GM19035 (cell line): Measurements from ENCODE around the gene FBXO22.
"Not testable (repeated sequence)": the region's sequence is repeated elsewhere in the genome, so short reads cannot be mapped to it uniquely, and the experiment has no call there.

Source experiments
- ATAC-seq: cut with Tn5 transposase; IDR thresholded peaks from one replicate; pipeline ENCODE4 v1.9.1; 2021; ENCODE audit not compliant: unreplicated experiment

Gene FBXO22

DNA sequence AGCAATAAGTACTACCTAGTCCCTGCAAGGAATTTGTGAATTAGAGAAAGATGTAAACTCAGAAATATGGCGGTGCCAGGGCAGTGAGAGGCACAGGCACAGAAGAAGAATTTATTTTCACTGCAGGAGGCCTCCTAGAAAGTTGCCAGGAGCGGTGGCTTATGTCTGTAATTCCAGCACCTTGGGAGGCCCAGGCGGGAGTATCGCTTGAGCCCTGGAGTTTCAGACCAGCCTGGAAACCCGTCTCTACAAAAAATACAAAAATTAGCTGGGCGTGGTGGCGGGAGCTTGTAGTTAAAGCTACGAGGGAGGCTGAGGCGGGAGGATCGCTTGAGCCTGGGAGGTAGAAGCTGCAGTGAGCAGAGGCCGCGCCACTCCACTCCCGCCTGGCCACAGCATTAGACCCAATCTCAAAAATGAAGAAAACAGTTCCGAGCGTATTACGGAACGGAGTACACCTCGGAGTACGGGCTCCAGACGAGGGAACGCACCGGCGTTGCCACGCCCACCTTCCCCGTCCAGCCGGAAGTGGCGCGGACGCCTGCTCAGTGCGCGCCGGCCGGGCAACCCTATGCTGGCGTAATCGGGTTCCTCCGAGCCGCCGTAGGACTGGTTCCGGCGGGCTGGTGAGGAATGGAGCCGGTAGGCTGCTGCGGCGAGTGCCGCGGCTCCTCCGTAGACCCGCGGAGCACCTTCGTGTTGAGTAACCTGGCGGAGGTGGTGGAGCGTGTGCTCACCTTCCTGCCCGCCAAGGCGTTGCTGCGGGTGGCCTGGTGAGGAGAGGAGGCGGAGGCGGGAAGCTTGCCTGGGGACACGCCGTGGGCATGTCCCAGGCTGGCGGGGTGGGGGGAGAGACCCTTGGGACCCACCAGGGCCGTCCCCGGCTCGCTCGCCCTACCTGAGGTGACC is at the start of gene FBXO22:
Gene FBXO22 (plus strand): TSS at position 548 of the 909 bp plus-strand sequence. CDS start 86 bp downstream, at position 634.
- ATAC-seq: peak; percentile 93

DNA sequence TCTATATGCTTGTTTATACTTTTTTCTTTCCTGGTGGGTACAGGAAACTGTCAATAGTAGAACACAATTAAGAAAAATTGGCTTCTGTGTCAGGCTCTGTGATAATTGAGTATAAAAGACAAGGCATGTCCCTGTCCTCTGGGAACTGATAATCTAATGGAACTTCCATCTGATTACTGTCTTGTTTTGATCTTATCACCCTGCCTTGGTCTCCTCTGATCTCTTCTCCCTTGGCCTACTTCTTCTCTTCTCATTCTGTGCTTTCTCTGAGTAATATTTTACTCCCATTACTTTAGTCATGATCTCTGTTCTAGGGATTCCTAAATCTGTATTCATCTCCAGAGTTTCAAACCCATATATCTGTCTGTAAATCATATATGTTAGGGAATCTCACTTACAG is 45.8 kb upstream of the FBXO22 start:
- ATAC-seq: no peak

- ATAC-seq: no peak
These were observed 41.8 kb upstream of the FBXO22 start for GRCh38 chr15:75861750-75862402.

- no peak for ATAC-seq
These were observed 40.9 kb upstream of the FBXO22 start for GRCh38 chr15:75862796-75863195.

DNA sequence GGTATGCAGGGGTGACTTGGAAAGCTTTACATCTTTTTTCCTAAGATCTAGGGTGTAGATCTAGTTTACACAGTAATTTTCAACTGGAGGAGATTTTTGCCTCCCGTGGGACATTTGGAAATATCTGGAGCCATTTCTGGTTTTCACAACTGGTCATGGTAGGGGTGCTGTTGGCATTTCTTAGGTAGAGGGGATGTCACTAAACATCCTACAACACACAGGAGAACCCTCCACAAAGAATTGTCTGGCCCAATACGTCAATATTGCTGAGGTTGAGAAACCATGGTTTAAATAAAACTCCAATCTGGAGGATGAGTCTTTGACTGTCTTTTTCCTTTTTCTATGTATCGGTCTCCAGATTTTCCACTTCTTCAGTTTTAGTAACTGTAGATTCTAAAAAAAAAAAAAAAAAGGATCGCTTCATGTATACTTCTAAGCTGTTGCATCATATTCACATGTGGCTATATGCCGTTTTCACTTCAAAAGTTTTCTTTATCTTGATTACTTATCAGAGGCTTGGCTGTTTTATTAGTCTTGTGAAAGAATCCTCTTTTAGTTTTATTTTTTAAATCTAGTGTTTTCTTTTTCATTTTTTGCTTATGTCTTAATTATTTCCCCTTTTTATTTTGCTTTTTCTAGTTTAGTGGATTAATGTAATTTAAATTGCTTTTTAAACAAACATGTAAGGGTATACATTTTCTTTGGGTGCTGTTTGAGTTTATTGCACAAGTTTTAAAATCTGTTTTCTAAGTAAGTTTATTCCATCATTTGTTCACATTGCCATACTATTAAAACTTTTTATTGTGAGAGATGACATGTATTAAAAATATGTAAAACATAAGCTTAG is 39.2 kb upstream of the FBXO22 start:
- no peak for ATAC-seq

- ATAC-seq: not testable (repeated sequence)
These were observed 37.6 kb upstream of the FBXO22 start for GRCh38 chr15:75866045-75866444.

GRCh38 chr15:75866916-75867315 is 36.8 kb upstream of the FBXO22 start:
- no peak for ATAC-seq

GRCh38 chr15:75867449-75867848 is 36.2 kb upstream of the FBXO22 start:
- ATAC-seq: no peak

DNA sequence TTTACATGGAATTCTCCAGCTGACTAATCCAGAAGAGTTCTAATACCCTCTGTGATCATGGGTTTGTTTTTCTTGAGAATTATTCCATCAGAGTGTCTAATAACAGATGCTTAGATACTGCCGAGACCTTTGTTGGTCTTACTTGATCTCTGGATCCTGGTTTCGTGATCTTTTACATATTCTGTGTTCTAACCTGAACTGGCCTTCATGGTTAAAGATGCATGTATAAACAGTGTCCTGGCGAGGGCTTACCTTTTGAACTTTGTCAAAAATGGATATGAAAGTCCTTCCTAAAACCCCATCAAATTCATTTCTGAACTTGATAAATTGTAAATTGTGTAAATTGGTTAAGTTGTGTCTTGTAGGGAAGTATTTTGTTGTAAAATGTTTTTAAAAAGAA is 35.7 kb upstream of the FBXO22 start:
- no peak for ATAC-seq

DNA sequence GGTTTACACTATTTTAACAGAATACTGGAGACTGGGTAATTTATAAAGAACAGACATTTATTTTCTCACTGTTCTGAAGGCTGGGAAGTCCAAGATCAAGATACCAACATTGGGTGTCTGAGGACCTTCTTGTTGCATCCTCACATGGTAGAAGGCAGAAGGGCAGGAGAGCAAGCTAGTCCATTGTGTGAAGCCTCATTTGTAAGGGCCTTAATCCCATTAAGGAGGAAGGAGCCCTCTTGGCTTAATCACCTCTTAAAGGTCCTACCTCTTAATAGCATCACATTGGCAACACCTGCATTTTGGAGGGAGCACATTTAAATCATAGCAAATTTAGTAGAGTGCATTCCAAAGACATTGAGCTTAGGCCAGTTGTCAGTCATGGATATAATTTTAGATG is 34.2 kb upstream of the FBXO22 start:
- ATAC-seq: no peak

GRCh38 chr15:75871589-75871988 is 32.1 kb upstream of the FBXO22 start:
- ATAC-seq: not testable (repeated sequence)

- no peak for ATAC-seq
These were observed 31.2 kb upstream of the FBXO22 start for GRCh38 chr15:75872403-75872990.

DNA sequence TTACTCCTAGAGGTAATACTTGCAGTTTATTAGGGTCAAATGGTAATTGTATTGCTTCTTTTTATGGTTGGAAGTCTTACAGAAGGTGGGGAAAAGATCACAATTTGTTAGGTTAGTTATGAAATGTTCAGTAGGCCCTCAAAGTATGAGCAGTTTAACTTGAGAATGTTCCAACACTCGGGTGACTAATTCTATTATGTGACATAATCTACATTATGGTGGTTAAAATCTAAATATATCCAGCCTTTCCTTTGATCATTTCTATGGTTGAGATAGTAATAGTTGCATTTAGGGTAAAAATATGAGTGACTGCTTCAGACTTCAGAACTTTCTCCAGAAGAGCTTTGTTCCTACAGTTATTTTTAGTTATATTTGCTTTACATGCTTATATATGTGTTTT is 19.6 kb upstream of the FBXO22 start:
- no peak for ATAC-seq

- ATAC-seq: no peak
These were observed 16.5 kb upstream of the FBXO22 start for GRCh38 chr15:75887178-75887577.

DNA sequence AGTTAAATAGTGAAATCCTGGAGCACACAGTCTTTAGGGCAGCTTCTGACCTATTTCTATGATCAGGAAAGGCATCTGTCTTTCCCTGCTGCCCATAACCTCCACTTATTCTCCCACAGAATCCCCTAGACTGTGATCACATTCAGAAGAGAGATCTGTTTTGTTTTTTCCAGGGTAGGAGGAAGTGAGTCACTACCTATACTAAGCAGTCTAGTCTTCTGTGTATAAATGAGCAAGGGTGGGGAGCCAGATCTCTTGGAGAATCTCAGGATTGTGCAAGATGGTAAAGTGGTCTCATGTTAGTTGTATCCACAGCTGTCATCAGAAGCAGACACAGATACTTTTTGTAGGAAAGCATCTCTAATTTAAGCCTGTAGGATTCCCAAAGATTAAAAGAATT is 11.8 kb upstream of the FBXO22 start:
- no peak for ATAC-seq

DNA sequence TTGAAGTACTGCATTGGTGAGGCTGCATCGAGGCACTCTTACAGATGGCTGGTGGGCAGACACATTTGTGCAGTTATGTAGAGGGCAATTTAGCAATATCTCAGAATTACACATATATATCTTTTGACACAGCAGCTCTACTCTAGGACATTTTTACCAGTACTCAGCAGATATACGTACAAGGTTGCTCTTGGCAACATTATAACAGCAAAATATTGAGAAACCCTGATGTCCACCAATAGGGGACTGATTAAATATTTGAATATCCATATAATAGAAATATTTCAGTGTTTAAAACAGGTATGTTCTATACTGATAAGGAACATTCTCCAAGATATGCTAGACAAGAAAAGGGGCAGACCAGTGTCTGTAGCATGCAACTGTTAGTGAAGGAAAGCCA is 7.9 kb upstream of the FBXO22 start:
- no peak for ATAC-seq

DNA sequence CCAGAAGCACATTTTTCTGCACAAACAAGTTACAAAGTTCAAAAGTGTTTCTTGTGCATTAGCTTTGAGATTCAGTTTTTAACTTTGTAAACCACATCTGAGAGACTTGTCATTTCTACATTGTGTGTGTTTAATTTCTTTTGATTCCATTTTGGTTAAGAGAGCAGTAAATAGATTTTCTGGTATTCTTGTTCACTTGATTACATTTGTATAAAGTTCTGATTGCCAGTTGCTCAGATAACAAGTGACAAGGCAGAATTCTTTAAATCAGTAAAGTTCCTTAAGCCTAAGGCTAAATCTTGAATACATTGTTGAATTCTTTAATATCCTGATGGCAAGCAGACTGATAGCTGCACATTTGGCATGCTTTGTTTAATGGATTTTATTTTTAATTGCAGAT is 3.1 kb upstream of the FBXO22 start:
- ATAC-seq: no peak

DNA sequence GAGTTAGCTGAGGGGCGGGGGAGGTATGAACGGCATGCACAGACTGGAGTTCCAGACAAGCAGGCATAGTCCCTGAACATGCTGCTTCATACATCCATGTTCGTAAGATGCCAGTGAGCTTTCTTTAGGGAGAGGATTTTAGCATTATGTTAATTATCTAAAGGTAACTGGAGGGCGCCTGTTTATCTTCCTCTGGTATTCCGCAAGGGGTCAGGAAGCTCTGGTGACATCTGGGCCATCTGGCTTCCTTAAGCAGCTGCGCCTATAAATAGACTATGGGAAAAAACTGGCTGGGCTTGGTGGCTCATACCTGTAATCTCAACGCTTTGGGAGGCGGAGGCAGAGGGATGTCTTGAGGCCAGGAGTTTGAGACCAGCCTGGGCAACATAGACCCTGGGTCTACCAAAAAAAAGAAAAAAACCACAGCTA is 1.5 kb upstream of the FBXO22 start:
- no peak for ATAC-seq

GRCh38 chr15:75905231-75905630 is 1.6 kb downstream of the FBXO22 start:
- no peak for ATAC-seq

DNA sequence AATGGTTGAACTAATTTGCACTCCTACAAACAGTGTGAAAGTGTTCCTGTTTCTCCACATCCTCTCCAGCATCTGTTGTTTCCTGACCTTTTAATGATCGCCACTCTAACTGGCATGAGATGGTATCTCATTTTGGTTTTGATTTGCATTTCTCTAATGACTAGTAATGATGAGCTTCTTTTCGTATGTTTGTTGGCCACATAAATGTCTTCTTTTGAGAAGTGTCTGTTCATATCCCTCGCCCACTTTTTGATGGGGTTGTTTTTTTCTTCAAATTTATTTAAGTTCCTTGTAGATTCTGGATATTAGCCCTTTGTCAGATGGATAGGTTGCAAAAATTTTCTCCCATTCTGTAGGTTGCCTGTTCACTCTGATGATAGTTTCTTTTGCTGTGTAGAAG is 6.7 kb downstream of the FBXO22 start:
- not testable (repeated sequence) for ATAC-seq

GRCh38 chr15:75916978-75917377 is 13.3 kb downstream of the FBXO22 start:
- ATAC-seq: no peak
